Central memory CD4-positive, alpha-beta T cell (primary cell): ENCODE measurements around the gene PRSS21.

Experiments
- DNase-seq: peaks from one replicate; pipeline ENCODE4 v3.0.0; 2022

The PRSS21 gene

DNA sequence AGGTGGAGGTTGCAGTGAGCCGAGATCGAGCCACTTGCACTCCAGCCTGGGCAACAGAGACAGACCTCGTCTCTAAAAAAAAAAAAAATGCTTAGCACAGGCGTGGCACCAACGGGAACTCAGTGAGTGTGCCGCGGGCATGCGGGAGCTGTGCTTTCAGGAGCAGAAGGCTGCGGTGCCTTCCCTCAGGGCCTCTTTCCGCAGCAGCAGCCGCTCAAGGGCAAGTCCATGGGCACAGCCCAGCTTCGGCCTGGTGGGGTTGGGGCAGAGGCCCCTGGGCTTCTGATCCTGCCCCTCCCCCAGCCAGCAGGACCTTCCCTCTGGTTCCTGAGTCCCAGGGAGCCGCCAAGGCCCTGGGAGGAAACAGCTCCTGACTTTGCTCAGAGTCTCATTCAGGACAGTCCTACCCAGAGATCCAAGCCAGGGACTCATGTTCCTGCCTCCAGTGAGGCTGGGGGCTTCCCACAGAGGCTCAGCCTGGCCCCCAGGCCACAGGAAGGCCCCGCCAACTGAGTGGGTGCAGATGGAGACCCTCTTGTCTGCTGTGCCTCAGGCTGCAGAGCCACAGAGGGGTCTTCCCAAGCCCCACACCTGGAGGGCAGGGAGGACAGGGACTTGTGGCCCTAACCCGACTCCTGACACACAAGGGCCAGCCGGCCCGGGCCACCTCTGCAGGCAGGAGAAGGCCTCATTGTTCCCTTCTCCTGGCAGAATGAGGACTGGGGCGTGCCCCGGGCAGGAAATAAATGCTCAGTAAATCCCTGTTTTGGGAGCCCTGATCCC lies 9.7 kb downstream of the PRSS21 start:
- DNase-seq, result no peak

DNA sequence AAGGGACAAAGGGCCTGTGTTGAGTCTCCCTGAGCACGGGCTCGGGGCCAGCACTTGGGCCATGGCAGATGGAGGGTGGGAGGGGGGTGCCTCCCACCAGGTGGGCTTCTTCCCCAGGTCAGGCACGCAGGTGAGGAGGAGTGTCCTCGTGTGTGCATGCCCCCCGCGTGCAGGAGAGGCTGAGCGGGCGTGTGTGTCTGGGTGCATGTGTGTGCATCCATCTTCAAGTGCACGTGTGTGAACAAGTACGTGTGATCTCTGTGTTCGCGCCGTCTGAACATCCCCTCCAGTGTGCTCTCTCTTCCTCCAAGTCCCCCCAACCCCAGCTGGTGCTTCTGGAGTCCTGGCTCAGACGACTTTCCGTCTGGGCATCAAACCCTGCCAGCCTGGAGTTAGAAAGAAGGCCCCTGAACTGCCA lies 10.3 kb downstream of the PRSS21 start:
- DNase-seq, result no peak

DNA sequence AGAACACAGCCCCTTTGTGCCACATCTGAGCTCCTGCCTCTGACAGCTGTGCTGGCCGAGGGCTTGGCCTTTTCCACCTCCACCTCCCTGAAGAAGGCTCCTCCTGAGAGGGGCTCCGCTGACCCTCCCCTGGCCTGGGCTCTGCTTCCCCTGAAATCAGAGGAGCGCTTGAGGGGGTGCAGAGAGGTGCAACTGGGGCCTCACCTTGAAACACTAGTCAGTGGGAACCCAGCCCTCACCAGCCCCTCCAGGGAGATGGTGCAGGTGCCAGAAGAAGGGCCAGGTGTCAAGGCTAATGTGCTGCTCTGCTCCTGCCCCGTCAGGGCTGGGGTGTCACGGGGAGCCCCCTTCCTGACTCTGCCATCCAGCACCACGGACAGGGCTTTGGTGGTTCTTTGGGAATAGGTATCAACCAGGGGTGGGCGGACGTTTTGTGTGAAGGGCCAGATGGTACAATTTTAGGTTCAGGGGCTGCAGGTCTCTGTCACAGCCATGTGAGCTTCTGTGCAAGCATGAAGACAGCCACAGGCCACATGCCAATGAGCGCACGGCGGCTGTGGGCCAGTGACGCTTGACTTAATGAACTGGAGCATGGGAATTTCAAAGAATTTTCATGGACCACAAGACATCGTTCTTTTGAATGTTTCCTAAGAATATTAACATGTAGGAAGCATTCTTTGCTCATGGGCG lies 10.9 kb downstream of the PRSS21 start:
- DNase-seq, result no peak

DNA sequence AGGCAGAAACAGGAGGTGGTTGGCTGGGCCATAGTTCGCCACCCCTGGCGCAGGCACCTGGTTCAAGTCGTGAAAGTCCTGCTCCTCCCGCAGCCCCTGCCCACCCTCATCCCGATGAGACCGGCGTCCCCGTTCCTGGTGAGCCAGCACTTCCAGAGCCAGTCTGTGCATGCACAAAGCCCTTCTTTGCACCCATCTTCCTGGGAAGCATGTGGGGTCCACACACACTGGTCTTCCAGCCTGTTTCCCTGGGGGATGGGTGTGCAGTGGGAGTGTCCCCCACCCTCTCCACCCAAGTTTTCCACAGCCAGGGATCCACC lies 11.4 kb downstream of the PRSS21 start:
- DNase-seq, result no peak

DNA sequence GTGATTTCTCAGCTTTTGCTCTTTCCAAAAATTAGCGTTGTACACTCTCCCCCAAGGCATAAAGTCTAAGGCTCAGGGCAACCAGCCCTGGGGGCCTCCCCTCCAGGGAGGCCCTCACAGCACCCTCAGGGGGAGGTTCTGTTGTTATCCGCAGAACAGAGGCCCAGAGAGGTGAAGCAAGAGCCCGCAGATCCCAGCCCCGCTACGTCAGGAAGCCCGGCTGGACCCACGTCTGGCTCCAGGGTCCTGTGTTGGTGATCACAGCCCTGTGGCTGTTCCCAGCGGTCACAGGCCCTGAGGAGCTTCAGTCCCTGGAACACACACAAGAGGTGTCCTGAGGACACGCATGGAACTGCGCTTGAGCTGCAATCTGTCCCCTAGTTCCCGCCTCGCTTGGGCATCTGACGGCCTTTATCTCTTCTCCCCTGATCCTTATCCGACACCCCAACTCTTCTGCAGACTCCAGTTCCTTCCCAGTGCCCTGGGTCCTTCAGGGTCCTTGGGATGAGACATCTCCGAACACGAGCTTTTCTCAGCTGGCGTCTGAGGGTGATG lies 11.9 kb downstream of the PRSS21 start:
- DNase-seq, result no peak

DNA sequence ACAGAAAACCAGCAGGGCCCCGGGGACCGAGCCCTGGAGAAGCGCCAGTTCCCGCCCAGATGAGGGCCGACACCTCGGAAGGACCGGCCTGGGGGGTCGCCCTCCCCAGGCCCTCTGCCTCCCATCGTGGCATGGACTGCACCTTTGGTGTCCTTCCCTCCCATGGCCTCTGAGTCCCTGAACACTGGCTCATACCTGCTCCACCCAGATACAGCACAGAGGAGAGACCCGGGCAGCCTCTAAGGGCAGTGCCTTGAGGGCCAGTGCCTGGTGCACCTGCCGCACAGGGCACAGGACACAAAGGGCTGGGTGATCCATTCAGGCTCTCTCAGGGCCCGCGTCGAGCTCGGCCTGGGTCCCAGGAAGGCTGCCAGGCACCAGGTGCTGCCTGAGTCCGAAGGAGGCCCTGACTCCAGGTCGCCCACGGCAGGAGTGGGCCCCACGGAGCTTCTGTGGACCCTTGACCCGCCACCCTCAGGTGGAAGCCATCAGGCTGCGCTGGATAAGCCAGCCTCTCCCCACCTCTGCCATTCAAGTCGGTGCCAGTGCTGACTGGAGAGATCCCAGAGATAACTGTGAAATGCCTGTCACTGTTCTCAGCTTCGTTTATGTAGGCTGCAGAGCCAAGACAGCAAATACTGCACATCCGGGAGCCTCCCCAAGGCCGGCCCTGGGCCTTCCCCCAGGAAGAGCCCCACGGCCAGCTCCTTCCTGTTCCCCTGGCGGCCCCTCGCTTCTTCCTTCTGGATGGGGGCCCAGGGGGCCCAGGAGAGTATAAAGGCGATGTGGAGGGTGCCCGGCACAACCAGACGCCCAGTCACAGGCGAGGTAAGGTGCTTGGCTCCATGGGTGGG lies 12.7 kb downstream of the PRSS21 start, which contains the start of gene ZG16B:
TSS of gene ZG16B (plus strand) at position 803 of the 854 bp plus-strand sequence. CDS start 139 bp downstream, outside the sequence.
- DNase-seq, result no peak

DNA sequence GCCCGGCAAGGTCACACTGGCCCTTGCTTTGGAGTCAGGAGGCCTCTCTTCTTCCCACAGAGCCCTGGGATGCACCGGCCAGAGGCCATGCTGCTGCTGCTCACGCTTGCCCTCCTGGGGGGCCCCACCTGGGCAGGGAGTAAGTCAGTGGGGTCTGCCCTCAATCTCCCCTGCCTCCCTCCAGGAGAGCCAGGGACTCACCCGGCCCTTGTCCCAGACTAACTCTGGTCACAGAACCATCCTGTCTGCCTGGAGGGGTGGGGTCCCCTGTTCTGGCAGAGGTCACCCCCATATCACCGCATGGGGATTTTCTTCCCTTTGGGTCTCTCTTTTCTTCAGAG lies 13.3 kb downstream of the PRSS21 start:
- no peak for DNase-seq

DNA sequence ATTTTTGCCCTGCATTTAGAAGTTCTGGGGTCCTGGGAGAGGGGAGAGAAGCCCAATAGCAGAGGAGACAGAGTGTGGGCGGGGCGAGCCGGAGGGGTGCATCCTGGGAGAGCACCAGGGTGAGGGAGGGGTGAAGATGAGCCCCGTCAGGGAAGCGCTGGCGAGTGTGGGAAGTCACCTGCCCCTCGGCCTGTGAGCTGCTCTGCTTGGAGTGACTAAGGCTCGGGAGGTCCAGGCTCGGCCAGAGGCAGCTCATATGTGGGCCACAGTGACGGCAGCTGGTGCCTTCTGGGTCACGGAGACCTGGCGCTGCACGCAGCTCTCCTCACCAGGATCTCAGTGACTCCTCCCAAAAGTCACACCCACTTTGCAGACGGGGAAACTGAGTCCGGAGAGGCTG lies 14.2 kb downstream of the PRSS21 start:
- no peak for DNase-seq

DNA sequence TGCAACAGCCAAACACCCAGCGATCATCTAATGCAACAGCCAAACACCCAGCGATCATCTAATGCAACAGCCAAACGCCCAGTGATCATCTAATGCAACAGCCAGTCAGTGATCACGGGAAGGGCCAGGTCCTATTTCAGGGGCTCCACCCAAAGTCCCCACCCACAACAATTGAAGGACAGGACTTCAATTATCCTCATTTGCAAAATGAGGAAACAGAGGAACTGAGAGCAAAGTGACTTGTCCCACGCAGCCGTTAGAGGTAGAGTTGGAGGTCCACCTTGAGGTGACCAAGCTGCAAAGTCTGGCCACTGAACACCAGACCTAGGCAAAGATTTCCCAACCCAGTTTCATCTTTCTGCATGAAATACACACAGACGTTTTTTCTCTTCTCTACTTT lies 16.7 kb downstream of the PRSS21 start:
- no peak for DNase-seq

DNA sequence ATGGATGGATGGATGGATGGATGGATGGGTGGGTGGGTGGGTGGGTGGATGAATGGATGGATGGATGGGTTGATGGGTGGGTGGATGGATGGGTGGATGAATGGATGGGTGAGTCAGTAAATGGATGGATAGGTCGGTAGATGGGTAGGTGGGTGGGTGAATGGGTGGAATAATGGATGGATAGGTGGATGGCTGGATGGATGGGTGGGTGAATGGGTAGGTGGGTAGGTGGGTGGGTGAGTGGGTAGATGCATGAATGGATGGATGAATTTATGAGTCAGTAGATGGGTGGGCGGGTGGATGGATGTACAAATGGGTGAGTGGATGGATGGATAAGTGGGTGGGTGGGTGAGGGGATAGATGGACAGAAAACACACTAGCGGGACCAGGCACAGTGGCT lies 17.9 kb downstream of the PRSS21 start:
- no peak for DNase-seq

DNA sequence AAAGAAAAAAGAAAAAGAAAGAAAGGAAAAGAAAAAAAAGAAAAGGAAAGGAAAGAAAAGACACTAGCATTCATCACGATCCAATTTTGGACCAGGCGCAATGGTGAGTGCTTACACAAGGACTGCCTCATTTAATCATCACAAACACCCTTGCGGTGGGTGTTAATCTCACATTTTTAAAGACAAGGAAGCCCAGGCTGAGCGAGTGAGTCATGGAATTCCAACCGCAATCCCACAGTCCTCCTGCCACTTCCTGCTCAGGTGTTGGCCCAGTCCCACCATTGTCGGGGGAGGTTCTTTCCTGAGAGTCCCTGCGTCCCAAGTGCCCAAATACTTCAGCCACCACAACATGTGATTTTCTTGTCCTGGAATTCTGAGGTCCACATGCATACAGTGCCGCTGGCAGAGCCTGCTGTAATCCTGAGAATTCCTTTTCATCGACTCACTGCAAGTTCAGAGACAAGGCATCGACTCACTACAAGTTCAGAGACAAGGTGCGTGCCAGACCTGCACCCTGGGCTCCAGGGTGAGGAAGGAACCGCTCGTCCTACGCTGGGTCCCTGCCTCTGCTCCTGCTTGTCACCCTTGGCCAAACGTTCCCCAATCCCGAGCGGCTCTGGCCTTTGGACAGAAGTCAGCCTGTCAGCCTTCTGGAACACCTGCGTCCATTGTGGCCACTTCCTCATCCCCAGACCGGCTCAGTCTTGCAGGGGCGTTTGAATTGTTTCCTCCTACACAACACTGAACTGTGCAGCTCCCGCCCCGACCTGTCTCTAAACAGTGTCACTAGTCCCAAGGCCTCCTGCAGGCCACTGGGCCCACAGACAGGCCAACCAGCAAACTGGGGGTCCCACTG lies 18.8 kb downstream of the PRSS21 start:
- no peak for DNase-seq

DNA sequence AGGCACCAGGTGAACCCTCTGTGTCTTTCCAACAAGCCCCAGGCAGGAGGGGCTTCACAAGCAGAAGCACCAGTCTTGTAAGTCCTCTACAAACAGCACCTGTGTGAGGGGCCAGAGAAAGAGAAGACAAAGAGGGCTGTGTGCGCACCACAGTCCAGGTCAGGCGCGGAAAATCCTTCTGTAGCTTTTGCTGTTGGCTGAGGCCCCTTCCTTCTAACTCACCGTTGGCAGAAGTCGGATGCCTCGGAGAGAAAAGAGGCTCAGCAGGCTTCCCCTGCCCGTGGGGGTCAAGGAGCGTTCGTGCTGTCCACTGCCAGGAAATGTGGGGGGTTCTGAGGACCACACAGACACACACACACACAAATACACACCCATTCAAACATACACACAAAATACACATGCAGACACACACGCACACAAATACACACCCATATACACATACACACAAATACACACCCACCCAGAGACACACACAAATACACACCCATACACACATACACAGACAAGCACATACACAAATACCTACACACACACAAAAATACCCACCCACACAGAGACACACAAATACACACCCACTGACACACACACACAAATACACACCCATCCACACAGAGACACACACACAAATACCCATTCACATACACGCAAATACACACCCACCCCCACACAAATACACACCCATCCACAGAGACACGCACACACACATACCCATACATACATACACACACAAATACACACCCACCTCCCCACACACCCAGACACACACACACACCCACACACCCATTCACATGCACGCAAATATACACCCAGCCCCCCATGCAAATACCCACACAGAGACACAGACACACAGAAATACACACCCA lies 19.8 kb downstream of the PRSS21 start:
- DNase-seq, result no peak

DNA sequence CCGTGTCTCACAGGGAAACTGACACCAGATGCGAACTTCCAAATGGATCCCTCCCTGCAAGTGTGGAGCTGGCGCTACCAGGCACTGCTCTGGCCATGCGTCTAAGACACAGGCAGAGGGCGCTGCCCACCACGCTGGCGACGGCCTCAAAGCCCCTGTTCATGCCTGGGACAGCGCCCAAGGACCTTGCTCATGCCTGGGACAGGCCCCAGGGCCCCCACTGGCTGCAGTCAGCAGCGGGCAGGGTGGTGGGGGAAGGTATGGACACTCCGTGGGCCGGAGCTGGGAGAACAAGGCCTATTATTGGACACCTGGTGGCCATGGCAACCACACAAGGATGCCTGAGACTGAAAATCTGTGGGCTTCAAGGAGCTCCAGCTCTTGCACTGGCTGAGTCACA lies 21.9 kb downstream of the PRSS21 start:
- DNase-seq, result peak; percentile 38

DNA sequence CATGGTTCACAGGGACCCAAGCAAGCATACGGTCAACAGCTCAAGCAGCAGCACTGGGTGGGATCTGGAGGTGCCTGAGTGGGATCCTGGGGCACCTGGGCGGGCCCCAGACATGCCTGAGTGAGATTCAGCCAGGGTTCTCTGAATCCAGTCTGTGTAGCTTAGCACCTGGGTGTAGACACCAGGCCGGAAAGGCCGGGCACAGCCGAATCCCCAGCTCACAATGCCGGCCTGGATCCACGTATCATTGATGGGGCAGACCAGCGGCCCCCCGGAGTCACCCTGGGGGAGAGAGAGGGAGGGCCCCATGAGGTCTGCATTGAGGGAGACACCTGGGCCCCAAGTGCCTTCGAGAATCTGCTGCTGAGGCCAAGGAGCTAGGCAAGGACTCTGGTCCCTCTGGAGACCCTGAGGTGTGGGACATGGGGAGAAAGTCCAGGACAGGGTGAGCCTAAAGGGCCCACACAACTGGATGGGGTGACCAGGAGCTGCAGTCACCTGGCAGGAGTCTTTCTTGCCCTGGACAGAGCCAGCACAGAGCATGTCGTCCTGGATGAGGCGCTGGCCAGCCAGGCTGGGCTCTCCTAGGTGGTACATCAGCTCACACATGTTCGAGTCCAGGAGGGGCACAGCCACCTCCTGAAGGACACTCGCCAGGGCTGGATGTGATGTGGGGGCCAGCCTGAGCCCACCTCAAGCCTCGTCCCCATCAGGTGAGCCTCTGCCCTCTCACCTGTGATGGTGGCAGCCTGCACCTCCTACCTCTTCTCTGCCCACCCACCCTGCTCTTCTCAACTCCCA lies 22.8 kb downstream of the PRSS21 start:
- no peak for DNase-seq

DNA sequence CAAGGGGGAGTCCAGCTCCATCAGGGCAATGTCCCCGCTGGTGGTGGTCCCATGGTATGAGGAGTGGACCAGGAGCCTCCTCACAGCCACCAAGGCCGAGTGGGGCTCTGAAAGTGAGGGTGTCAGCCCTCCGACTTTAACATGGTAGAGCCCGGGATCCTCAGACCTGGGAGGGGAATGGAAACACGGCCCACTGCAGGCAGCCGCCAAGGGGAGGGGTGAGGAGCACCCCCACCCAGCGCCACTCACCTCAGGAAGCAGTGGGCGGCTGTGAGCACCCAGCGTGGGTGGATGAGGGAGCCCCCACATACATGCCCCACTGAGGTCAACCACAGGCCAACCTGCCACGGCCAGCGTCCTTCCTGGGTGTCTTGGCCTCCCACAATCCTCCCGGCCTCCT lies 23.9 kb downstream of the PRSS21 start:
- DNase-seq, result no peak

DNA sequence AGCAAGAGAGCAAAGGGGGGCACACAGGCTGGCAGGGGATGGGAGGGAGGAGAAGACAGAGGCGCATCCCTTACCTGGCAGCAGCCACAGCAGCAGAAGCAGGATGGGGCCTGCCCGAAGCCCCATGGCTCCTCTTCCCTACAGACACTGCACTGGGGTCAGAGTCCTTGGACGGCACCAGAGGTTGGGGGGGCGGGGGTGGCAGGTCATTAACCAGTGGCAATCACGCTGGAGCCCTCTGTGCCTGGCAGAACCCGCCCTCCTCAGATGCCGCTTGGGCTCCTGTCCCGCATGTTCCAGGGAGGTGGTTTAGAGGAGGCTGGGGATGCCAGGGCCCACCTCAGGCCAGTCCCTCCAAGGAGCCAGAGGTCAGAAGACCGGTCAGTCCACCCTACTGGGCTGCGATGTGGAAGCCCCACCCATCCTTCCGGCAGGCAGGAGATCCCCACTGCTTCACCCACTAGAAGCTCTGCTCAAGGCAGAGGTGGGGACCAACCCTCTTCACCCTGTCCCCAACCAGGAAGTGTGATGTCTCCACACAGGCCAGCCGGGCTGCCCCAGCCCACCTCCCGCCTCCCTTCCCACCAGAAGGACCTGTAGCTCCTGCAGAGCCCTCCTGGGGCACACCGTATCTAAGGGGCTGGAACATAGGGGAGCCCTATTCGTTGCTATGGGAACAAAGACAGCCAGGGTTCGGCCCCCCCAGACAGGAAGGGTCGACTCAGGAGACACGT lies 24.7 kb downstream of the PRSS21 start:
- no peak for DNase-seq

DNA sequence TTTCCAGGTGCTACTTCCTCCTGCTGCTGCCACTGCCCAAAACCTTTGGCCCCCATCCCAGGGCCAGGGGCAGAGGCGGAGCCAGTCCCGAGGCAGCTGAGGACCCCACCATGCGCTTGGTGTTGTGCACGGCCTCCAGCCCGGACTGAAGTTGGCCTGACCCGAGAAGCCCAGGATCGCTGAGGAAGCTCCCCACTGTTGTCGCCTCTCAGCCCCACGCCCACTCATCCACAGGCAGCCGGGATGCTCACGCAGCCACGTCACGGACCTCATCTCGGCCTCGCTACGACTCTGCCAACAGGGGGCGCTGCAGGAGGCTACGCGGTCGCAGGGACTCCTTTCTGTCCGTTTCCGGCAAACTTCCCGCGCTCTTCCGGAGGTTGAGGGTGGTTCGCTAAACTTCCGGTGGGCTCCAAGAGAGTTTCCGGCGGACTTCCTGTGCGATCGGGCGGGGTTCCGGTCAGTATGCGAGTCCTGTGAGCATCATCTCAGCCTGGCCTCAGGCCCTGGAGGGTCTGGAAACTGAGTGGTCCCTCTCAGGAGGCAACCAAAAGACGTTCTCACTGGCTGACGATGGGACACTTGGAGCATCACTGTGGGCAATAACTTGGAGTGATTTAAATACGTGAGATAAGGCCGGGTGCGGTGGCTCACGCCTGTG lies 25.4 kb downstream of the PRSS21 start:
- DNase-seq, result peak; percentile 61

DNA sequence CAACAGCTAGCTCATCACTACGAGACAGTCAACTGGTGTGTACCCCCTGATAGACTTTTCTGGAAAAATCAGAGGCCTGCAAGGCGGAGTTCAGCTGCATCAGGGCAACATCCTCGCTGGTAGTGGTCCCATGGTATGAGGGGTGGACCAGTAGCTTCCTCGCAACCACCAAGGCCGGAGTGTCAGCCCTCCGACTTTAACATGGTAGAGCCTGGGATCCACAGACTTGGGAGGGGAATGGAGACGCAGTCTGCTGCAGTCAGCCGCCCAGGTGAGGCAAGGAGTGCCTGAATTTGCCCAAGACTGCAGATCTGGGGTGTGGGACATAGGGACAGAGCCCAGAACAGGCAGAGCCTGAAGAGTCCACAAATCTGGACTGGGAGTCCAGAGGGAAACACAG lies 26.5 kb downstream of the PRSS21 start:
- no peak for DNase-seq

DNA sequence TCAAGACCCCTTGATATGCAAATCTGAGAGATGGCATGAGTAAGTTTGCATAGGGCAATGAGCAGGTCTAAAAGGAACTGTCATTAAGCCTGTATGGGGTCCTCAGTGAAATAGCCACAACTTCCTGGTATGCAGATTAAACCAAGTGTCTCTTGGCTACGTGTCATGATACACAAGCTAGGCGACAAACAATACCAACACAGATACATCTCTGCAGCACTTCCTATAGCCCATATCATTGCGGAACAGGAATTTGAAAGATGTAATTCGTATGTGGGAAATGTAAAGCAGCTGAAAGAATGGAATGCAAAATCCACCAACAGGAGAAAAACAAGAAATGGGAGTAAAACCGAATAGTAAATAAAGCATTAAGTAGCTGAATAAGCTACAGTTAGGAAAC lies 28.1 kb downstream of the PRSS21 start:
- DNase-seq, result no peak
